SK-N-SH (cell line): ENCODE measurements around the gene DAB2IP. TPM values are rescaled to one million over a fixed set of nuclear protein-coding genes. Genes with fewer than 3 reads are reported as not detected.
A peak's percentile ranks its signal among the peaks of the same experiment; 100 is the strongest.

ENCODE experiments used
- CTCF ChIA-PET: fragments of 300-600, 350-600 bp; formaldehyde crosslinking; extraction: SDS; loops from one replicate; lab custom pipeline; 2021; lab: Yijun Ruan, JAX
- POLR2A ChIA-PET: fragments of 350-600 bp; sonication (Branson Sonifier 250); formaldehyde crosslinking; extraction: SDS; loops from one replicate; lab custom pipeline; 2020; ENCODE audit warnings: antibody characterized with exemption, inconsistent platforms; lab: Yijun Ruan, JAX
- DNase-seq: peaks from one replicate; pipeline ENCODE4 v3.0.0; 2012
- H2AFZ ChIP-seq: fragments of 200-600 bp; sonication (generic); 2 replicates; pipeline ENCODE4 v1.8.1; 2016; ENCODE audit warnings: antibody characterized with exemption, mild to moderate bottlenecking, low read depth
- H3F3A ChIP-seq: fragments of 200-600 bp; sonication (generic); replicated peaks from 2 replicates; pipeline ENCODE3; 2016; ENCODE audit warnings: antibody characterized with exemption, mild to moderate bottlenecking; ENCODE audit not compliant: insufficient read depth
- H3K27ac ChIP-seq, 2 experiments: fragments of 200-500 bp in 1 of 2; fragments of 200-600 bp in 1 of 2; sonication (Bioruptor generic) in 1 of 2; sonication (generic), shearing (Covaris generic) in 1 of 2; 2 replicates each; pipeline versions ENCODE4 v1.5.1 to v1.6.1; 2014 to 2016; ENCODE audit warnings: low read depth in 2 of 2, inconsistent platforms in 1 of 2, low read length in 1 of 2, mild to moderate bottlenecking in 1 of 2, mixed read lengths in 1 of 2
- H3K27me3 ChIP-seq: fragments of 200-600 bp; sonication (generic), shearing (Covaris generic); 2 replicates; pipeline ENCODE4 v1.6.1; 2016; ENCODE audit warnings: mixed run types; ENCODE audit not compliant: insufficient read depth
- H3K36me3 ChIP-seq, 2 experiments: fragments of 200-500 bp in 1 of 2; fragments of 200-600 bp in 1 of 2; sonication (Bioruptor generic) in 1 of 2; sonication (generic) in 1 of 2; replicated peaks in 1 of 2; 2 replicates each; pipeline versions ENCODE3 to v1.5.1; 2014 to 2016; ENCODE audit warnings: low read length in 1 of 2, mild to moderate bottlenecking in 1 of 2; ENCODE audit not compliant: insufficient read depth in 2 of 2, control insufficient read depth in 1 of 2
- H3K4me1 ChIP-seq, 2 experiments: fragments of 200-500 bp in 1 of 2; fragments of 200-600 bp in 1 of 2; sonication (Bioruptor generic) in 1 of 2; sonication (generic), shearing (Covaris generic) in 1 of 2; 2 replicates each; pipeline versions ENCODE4 v1.5.1 to v1.6.1; 2014 to 2016; ENCODE audit warnings: low read depth in 1 of 2, low read length in 1 of 2, mixed run types in 1 of 2; ENCODE audit not compliant: insufficient read depth in 2 of 2, control insufficient read depth in 1 of 2
- H3K4me2 ChIP-seq: fragments of 200-600 bp; sonication (generic), shearing (Covaris generic); 2 replicates; pipeline ENCODE4 v1.6.1; 2017; ENCODE audit warnings: mixed run types
- H3K4me3 ChIP-seq, 2 experiments: fragments of 200-500 bp in 1 of 2; fragments of 200-600 bp in 1 of 2; sonication (Bioruptor generic) in 1 of 2; sonication (generic), shearing (Covaris generic) in 1 of 2; 2 replicates each; pipeline versions ENCODE4 v1.5.1 to v1.8.1; 2014 to 2016; ENCODE audit warnings: low read depth in 2 of 2, inconsistent platforms in 1 of 2, low read length in 1 of 2, mild to moderate bottlenecking in 1 of 2, mixed read lengths in 1 of 2, moderate library complexity in 1 of 2
- H3K79me2 ChIP-seq: fragments of 200-600 bp; sonication (generic); 2 replicates; pipeline ENCODE4 v1.8.1; 2017; ENCODE audit warnings: mild to moderate bottlenecking; ENCODE audit not compliant: insufficient read depth
- H3K9ac ChIP-seq: fragments of 200-600 bp; sonication (generic); 2 replicates; pipeline ENCODE4 v1.6.1; 2017; ENCODE audit warnings: mixed run types
- H3K9me2 ChIP-seq: fragments of 200-600 bp; sonication (generic); 2 replicates; pipeline ENCODE4 v1.6.1; 2017; ENCODE audit warnings: mixed run types
- H3K9me3 ChIP-seq: fragments of 200-600 bp; sonication (generic); 2 replicates; pipeline ENCODE4 v1.6.1; 2017; ENCODE audit warnings: mixed run types, mild to moderate bottlenecking, moderate library complexity
- H4K20me1 ChIP-seq: fragments of 200-600 bp; sonication (generic); 2 replicates; pipeline ENCODE4 v1.6.1; 2017; ENCODE audit warnings: mild to moderate bottlenecking, mixed run types; ENCODE audit not compliant: insufficient read depth
- EZH2phosphoT487 ChIP-seq: fragments of 200-600 bp; sonication (generic); IDR thresholded peaks from 2 replicates; pipeline ENCODE4 v1.6.1; 2017; ENCODE audit warnings: low read depth, mixed run types, mild to moderate bottlenecking, antibody characterized with exemption, moderate library complexity, borderline replicate concordance
- FOSL2 ChIP-seq: IDR thresholded peaks from 2 replicates; pipeline ENCODE4 v1.4.0; 2012; ENCODE audit warnings: low read depth, mild to moderate bottlenecking, moderate library complexity, borderline replicate concordance
- FOXM1 ChIP-seq: IDR thresholded peaks from 2 replicates; pipeline ENCODE4 v1.4.0; 2012; ENCODE audit warnings: low read depth, mild to moderate bottlenecking
- GABPA ChIP-seq: IDR thresholded peaks from 2 replicates; pipeline ENCODE4 v1.4.0; 2012; ENCODE audit warnings: low read depth, mild to moderate bottlenecking
- JUND ChIP-seq: IDR thresholded peaks from 2 replicates; pipeline ENCODE4 v1.4.0; 2012
- MAX ChIP-seq: IDR thresholded peaks from 2 replicates; pipeline ENCODE4 v1.4.0; 2012; ENCODE audit warnings: low read depth
- NRF1 ChIP-seq: IDR thresholded peaks from 2 replicates; pipeline ENCODE4 v1.6.1; 2012; ENCODE audit warnings: low read depth, mild to moderate bottlenecking, low read length
- PBX3 ChIP-seq: IDR thresholded peaks from 2 replicates; pipeline ENCODE4; 2012
- RAD21 ChIP-seq: IDR thresholded peaks from 2 replicates; pipeline ENCODE4 v1.6.1; 2012; ENCODE audit warnings: mild to moderate bottlenecking, low read length
- RFX5 ChIP-seq: IDR thresholded peaks from 2 replicates; pipeline ENCODE4 v1.6.1; 2012; ENCODE audit warnings: mild to moderate bottlenecking, improper control_type of control experiment, low read length
- RXRA ChIP-seq: IDR thresholded peaks from 2 replicates; pipeline ENCODE4 v1.4.0; 2012; ENCODE audit warnings: low read depth, mild to moderate bottlenecking, borderline replicate concordance
- TAF1 ChIP-seq: IDR thresholded peaks from 2 replicates; pipeline ENCODE4 v1.6.1; 2012; ENCODE audit warnings: low read depth, mild to moderate bottlenecking, low read length, moderate library complexity, borderline replicate concordance
- TCF12 ChIP-seq: IDR thresholded peaks from 2 replicates; pipeline ENCODE4 v1.4.0; 2012
- TEAD4 ChIP-seq: IDR thresholded peaks from 2 replicates; pipeline ENCODE4 v1.4.0; 2012; ENCODE audit warnings: mild to moderate bottlenecking, borderline replicate concordance; ENCODE audit not compliant: insufficient read depth
- USF1 ChIP-seq: IDR thresholded peaks from 2 replicates; pipeline ENCODE4 v1.4.0; 2012; ENCODE audit warnings: low read depth, borderline replicate concordance
- USF2 ChIP-seq: fragments of 150-350 bp; IDR thresholded peaks from 2 replicates; pipeline ENCODE4 v1.6.1; 2017; ENCODE audit warnings: antibody characterized with exemption, low read length, low read depth, borderline replicate concordance
- YY1 ChIP-seq: IDR thresholded peaks from 2 replicates; pipeline ENCODE4 v1.4.0; 2012; ENCODE audit warnings: low read depth, mild to moderate bottlenecking
- ZBTB33 ChIP-seq: IDR thresholded peaks from 2 replicates; pipeline ENCODE4 v1.4.0; 2012; ENCODE audit warnings: low read depth, borderline replicate concordance
- WGBS: methylation state at CpG from one replicate; pipeline ENCODE4 v1.1.6; 2017; ENCODE audit warnings: low lambda C conversion rate; 5-methylcytosine and 5-hydroxymethylcytosine counted together
- polyA plus RNA-seq, 3 experiments: library from polyadenylated mRNA; depleted of rRNA; stranded (reverse); fragments of >200 nt; gene quantifications; 2 replicates each; pipeline ENCODE4 v1.2.3, GENCODE V29; 2012

DAB2IP gene
- polyA plus RNA-seq, 1 of the 3 experiments (the other 2 are of a cell fraction), result 21.4 TPM

GRCh38 chr9:121752929-121753328 is 101.5 kb downstream of the DAB2IP start:
- no peak for DNase-seq
- peaks cover 46% of the 10 kb centered on the region for H3K79me2 ChIP-seq
- POLR2A ChIA-PET, result no interaction called here
- CTCF ChIA-PET, result no interaction called here
- no peak overlapping the region for H2AFZ ChIP-seq
- no peak overlapping the region for H3K9ac ChIP-seq
- TF ChIP-seq USF2, result no peak
- no peak for TF ChIP-seq RAD21
- no peak for TF ChIP-seq TEAD4
- no peak for TF ChIP-seq FOSL2
- TF ChIP-seq FOXM1, result no peak
- no peak for TF ChIP-seq EZH2phosphoT487
- no peak for TF ChIP-seq ZBTB33
- TF ChIP-seq NRF1, result no peak
- peaks cover 1 to 43% of the 10 kb centered on the region in 2 experiments; a peak in 2 of 4 replicates for H3K4me1 ChIP-seq
- no peak overlapping the region for H3K4me2 ChIP-seq
- H3K4me3 ChIP-seq, result no peak overlapping the region
- H3F3A ChIP-seq, result no peaks in the 10 kb centered on the region
- no peaks in the 10 kb centered on the region for H3K27me3 ChIP-seq
- 91% methylated on average over 3 of the region's 9 CpGs for WGBS
- no peaks in the 10 kb centered on the region for H3K9me3 ChIP-seq
- H4K20me1 ChIP-seq, result peaks cover 76% of the 10 kb centered on the region
- no peak overlapping the region; a peak in 1 of 4 replicates for H3K27ac ChIP-seq
- H3K36me3 ChIP-seq, result peaks cover 0 to 9% of the 10 kb centered on the region in 2 experiments
- no peaks in the 10 kb centered on the region for H3K9me2 ChIP-seq

GRCh38 chr9:121753802-121754654 is 102.6 kb downstream of the DAB2IP start:
- Histone ChIP-seq H3F3A (no peaks in the 10 kb centered on the region), H3K9me2 (no peaks in the 10 kb centered on the region), H2AFZ (no peak overlapping the region), H3K36me3 (peaks cover 0 to 19% of the 10 kb centered on the region in 2 experiments), H3K27me3 (no peaks in the 10 kb centered on the region), H4K20me1 (peaks cover 68% of the 10 kb centered on the region), H3K4me3 (no peak overlapping the region), H3K4me1 (peaks cover 0 to 33% of the 10 kb centered on the region in 2 experiments; a peak in 2 of 4 replicates), H3K4me2 (no peak overlapping the region), H3K79me2 (peaks cover 35% of the 10 kb centered on the region; the same call in 1 of the 2 replicates), H3K27ac (peak overlapping the region in 1 of 2 experiments; percentile 16; a peak in 1 of 4 replicates), H3K9me3 (no peaks in the 10 kb centered on the region), H3K9ac (no peak overlapping the region)
- ChIA-PET POLR2A (no interaction called here), CTCF (interaction anchor here (0.9 to 1.0 kb wide), 3 partner anchors 10 to 58 kb away, joined by 3 read pairs; no protein-coding TSS in a partner anchor)
- 90% methylated on average over 8 of the region's 12 CpGs for WGBS
- DNase-seq, result no peak
- TF ChIP-seq TCF12 (no peak), PBX3 (no peak), YY1 (no peak), FOSL2 (no peak), MAX (no peak), RXRA (no peak), JUND (no peak), RAD21 (no peak), GABPA (no peak), RFX5 (no peak), ZBTB33 (no peak), USF1 (no peak), TAF1 (no peak), FOXM1 (no peak)
